ENCODE results near the gene AIRE.

DNA sequence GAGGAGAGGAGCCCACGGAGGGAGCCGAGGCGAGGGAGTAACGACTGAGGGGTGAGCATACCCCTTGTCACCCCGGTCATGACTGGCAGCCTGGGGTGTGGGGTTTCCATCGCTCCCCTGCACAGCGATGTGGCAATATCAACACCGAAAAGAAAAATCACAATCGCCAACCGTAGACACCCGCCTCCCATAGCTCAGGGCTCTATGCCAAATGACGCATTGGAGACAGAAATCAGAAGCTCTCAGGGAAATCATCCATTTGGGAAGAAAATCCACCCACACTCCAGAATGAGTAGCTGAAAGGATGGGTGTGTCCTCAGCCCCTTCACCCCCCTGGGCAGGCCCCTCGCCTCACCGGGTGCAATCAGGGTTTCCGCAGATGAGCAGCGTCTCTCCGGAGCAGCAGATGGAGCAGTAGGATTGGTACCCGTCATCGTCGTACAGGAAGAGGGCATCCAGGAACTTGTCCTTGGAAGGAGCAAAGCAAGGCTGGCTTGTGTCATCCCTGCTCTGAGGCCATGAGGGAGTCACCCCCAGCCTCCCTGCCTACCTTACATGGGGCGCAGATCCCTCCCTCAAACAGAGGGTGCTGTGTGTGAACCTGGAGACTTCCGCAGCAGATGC, 26.5 kb upstream of the AIRE start:
- TF ChIP-seq FOXP2 (optimal IDR thresholded peaks at IDR 0.05; ENCODE audit: control extremely low read depth, extremely low read length, insufficient read depth) (no peak), EZH2 (IDR thresholded peaks at IDR 0.05) (no peak), POLR2AphosphoS5 (IDR thresholded peaks at IDR 0.05; ENCODE audit: borderline replicate concordance, low read depth, low read length) (no peak)

Measured in SK-N-MC (cell line).